HL-60/S4 (cell line): ENCODE data around the gene CATSPERD.
"Not testable (repeated sequence)": the region's sequence is repeated elsewhere in the genome, so short reads cannot be mapped to it uniquely, and the experiment has no call there.

Experiments
- in situ Hi-C: fragments of 300-500 bp; cut with MboI; formaldehyde crosslinking; loops from 2 replicates; pipeline ENCODE4 v1.14.3; 2022; ENCODE audit warnings: low sequenced_read_pairs

Gene CATSPERD

GRCh38 chr19:5697022-5697889 lies 23.2 kb upstream of the CATSPERD start:
- in situ Hi-C loops: no loop called here

GRCh38 chr19:5697890-5698634 lies 22.4 kb upstream of the CATSPERD start:
- in situ Hi-C loops: no loop called here

GRCh38 chr19:5698635-5699422 lies 21.6 kb upstream of the CATSPERD start:
- in situ Hi-C loops: no loop called here

- in situ Hi-C loops: no loop called here
Measured at GRCh38 chr19:5700455-5701092, 19.9 kb upstream of the CATSPERD start.

- in situ Hi-C loops: not testable (repeated sequence)
Measured at GRCh38 chr19:5702053-5702410, 18.4 kb upstream of the CATSPERD start.

GRCh38 chr19:5703819-5704818 lies 16.3 kb upstream of the CATSPERD start:
- in situ Hi-C loops: no loop called here

- in situ Hi-C loops: no loop called here
Measured at GRCh38 chr19:5705552-5705951, 14.9 kb upstream of the CATSPERD start.

- in situ Hi-C loops: no loop called here
Measured at GRCh38 chr19:5706876-5707573, 13.4 kb upstream of the CATSPERD start.

GRCh38 chr19:5707576-5708575 lies 12.6 kb upstream of the CATSPERD start:
- in situ Hi-C loops: no loop called here

- in situ Hi-C loops: no loop called here
Measured at GRCh38 chr19:5711025-5711424, 9.4 kb upstream of the CATSPERD start.

- in situ Hi-C loops: no loop called here
Measured at GRCh38 chr19:5711713-5712161, 8.7 kb upstream of the CATSPERD start.

GRCh38 chr19:5713228-5713627 lies 7.2 kb upstream of the CATSPERD start:
- in situ Hi-C loops: no loop called here

GRCh38 chr19:5714816-5715215 lies 5.6 kb upstream of the CATSPERD start:
- in situ Hi-C loops: no loop called here

GRCh38 chr19:5717215-5717935 lies 3.1 kb upstream of the CATSPERD start:
- in situ Hi-C loops: no loop called here

GRCh38 chr19:5718037-5718578 lies 2.3 kb upstream of the CATSPERD start:
- in situ Hi-C loops: no loop called here

- in situ Hi-C loops: no loop called here
Measured at GRCh38 chr19:5718579-5719273, 1.7 kb upstream of the CATSPERD start.
